K562 (cell line): Measurements from ENCODE around the gene SNX27. TPM values are rescaled to one million over a fixed set of nuclear protein-coding genes. Genes with fewer than 3 reads are reported as not detected.

Experiments
- ARID1B ChIP-seq: fragments of 450-650 bp; IDR thresholded peaks from 2 replicates; pipeline ENCODE4 v1.6.1; 2016; ENCODE audit warnings: antibody characterized with exemption, mild to moderate bottlenecking, inconsistent platforms
- CBX2 ChIP-seq: fragments of 200-600 bp; sonication (generic); IDR thresholded peaks from one replicate; pipeline ENCODE4 v1.6.1; 2012; ENCODE audit warnings: mild to moderate bottlenecking, low read length, inconsistent platforms; ENCODE audit not compliant: insufficient read depth, poor library complexity, severe bottlenecking
- CHCHD3 ChIP-seq: fragments of 250-450 bp; sonication (Bioruptor Pico); IDR thresholded peaks from 2 replicates; pipeline ENCODE4 v2.1.2; 2022; ENCODE audit warnings: mild to moderate bottlenecking
- FOXP1 ChIP-seq: sonication (generic); formaldehyde crosslinking; IDR thresholded peaks from 2 replicates; pipeline ENCODE4 v1.8.0; 2022; ENCODE audit warnings: mild to moderate bottlenecking, missing genetic modification reagents
- GTF2F1 ChIP-seq: IDR thresholded peaks from 2 replicates; pipeline ENCODE4 v1.6.1; 2011; ENCODE audit warnings: low read depth, low read length, improper control_type of control experiment
- HDAC6 ChIP-seq: IDR thresholded peaks from 2 replicates; pipeline ENCODE4 v1.6.1; 2012; ENCODE audit warnings: low read depth, mild to moderate bottlenecking, control low read depth, inconsistent platforms, low read length, moderate library complexity
- KAT2B ChIP-seq: IDR thresholded peaks from one replicate; pipeline ENCODE4 v1.6.1; 2012; ENCODE audit warnings: low read depth, mild to moderate bottlenecking, control low read depth, inconsistent platforms, low read length, moderate library complexity
- KDM4B ChIP-seq, 2 experiments: fragments of 450-650 bp in 1 of 2; sonication (generic) in 1 of 2; IDR thresholded peaks; 2 replicates each; pipeline ENCODE4 v1.6.1; 2016 to 2017; ENCODE audit warnings: borderline replicate concordance in 2 of 2, antibody characterized with exemption in 1 of 2, low read depth in 1 of 2, mild to moderate bottlenecking in 1 of 2
- KHSRP ChIP-seq: fragments of 450-650 bp; IDR thresholded peaks from 2 replicates; pipeline ENCODE4 v1.6.1; 2017
- MTA3 ChIP-seq: fragments of 450-650 bp; formaldehyde crosslinking; IDR thresholded peaks from 2 replicates; pipeline ENCODE4 v1.6.1; 2017; ENCODE audit warnings: mild to moderate bottlenecking, borderline replicate concordance
- MYC ChIP-seq, 2 experiments: fragments of 250-450 bp in 1 of 2; sonication (Bioruptor Pico) in 1 of 2; IDR thresholded peaks; 2 replicates each; pipeline versions ENCODE4 v1.5.1 to v1.6.1; 2012 to 2021; ENCODE audit warnings: low read depth in 2 of 2, borderline replicate concordance in 1 of 2, improper control_type of control experiment in 1 of 2, low read length in 1 of 2, mild to moderate bottlenecking in 1 of 2, moderate library complexity in 1 of 2
- NEUROD1 ChIP-seq: fragments of 150-350 bp; IDR thresholded peaks from 2 replicates; pipeline ENCODE4 v1.6.1; 2014; ENCODE audit warnings: borderline replicate concordance, low read length, low read depth; ENCODE audit not compliant: partially characterized antibody
- NFE2 ChIP-seq: IDR thresholded peaks from 2 replicates; pipeline ENCODE4 v1.6.1; 2014; ENCODE audit warnings: antibody characterized with exemption, low read depth
- POLR2H ChIP-seq: IDR thresholded peaks from 2 replicates; pipeline ENCODE4 v1.6.1; 2016; ENCODE audit warnings: missing genetic modification characterization, low read depth, mild to moderate bottlenecking, control low read depth, missing compliant biosample characterization, moderate library complexity
- SAFB ChIP-seq: fragments of 200-400 bp; formaldehyde crosslinking; IDR thresholded peaks from 2 replicates; pipeline ENCODE4 v1.6.1; 2017; ENCODE audit warnings: low read depth, low read length, borderline replicate concordance
- SNRNP70 ChIP-seq: fragments of 200-400 bp; formaldehyde crosslinking; optimal IDR thresholded peaks from 2 replicates; pipeline ENCODE3; 2017; ENCODE audit warnings: low read depth, low read length
- SRSF7 ChIP-seq: fragments of 200-400 bp; formaldehyde crosslinking; optimal IDR thresholded peaks from 2 replicates; pipeline ENCODE3; 2017; ENCODE audit warnings: mild to moderate bottlenecking, low read depth, low read length
- STAG1 ChIP-seq: sonication (generic); formaldehyde crosslinking; IDR thresholded peaks from 2 replicates; pipeline ENCODE4 v1.5.0; 2020; ENCODE audit warnings: missing genetic modification reagents, borderline replicate concordance
- TAL1 ChIP-seq: fragments of 450-650 bp; IDR thresholded peaks from 2 replicates; pipeline ENCODE4 v1.6.1; 2016; ENCODE audit warnings: mild to moderate bottlenecking
- TCFL5 ChIP-seq: fragments of 250-450 bp; sonication (Bioruptor Pico); conservative IDR thresholded peaks from 2 replicates; pipeline ENCODE4 v1.6.1; 2021; ENCODE audit warnings: mild to moderate bottlenecking, moderate library complexity, matching md5 sums
- YY1 ChIP-seq, 3 experiments: IDR thresholded peaks; 2 replicates each; pipeline ENCODE4 v1.6.1; 2011; ENCODE audit warnings: low read length in 2 of 3, mild to moderate bottlenecking in 2 of 3, moderate library complexity in 2 of 3, borderline replicate concordance in 1 of 3, control low read depth in 1 of 3, low read depth in 1 of 3; ENCODE audit not compliant: insufficient read depth in 3 of 3, insufficient replicate concordance in 2 of 3, control insufficient read depth in 1 of 3, insufficient read length in 1 of 3; ENCODE audit errors: extremely low read depth in 1 of 3
- ZBED1 ChIP-seq: IDR thresholded peaks from 2 replicates; pipeline ENCODE4 v1.6.1; 2014
- ZBTB17 ChIP-seq: fragments of 450-650 bp; formaldehyde crosslinking; IDR thresholded peaks from 2 replicates; pipeline ENCODE4 v1.4.0; 2020; ENCODE audit warnings: mild to moderate bottlenecking
- ZNF212 ChIP-seq: fragments of 450-650 bp; formaldehyde crosslinking; IDR thresholded peaks from 2 replicates; pipeline ENCODE4 v1.4.0; 2020; ENCODE audit warnings: mild to moderate bottlenecking
- ZNF408 ChIP-seq: fragments of 250-450 bp; sonication (Bioruptor Pico); IDR thresholded peaks from 2 replicates; pipeline ENCODE4 v1.4.0; 2020; ENCODE audit warnings: low read depth, mild to moderate bottlenecking, moderate library complexity
- ZNF444 ChIP-seq: fragments of 250-450 bp; sonication (Bioruptor Pico); IDR thresholded peaks from 2 replicates; pipeline ENCODE4 v1.4.0; 2020; ENCODE audit warnings: mild to moderate bottlenecking, moderate library complexity
- ZNF561 ChIP-seq: fragments of 450-650 bp; formaldehyde crosslinking; conservative IDR thresholded peaks from 2 replicates; pipeline ENCODE4 v1.4.0; 2020; ENCODE audit warnings: mild to moderate bottlenecking, moderate library complexity
- polyA plus RNA-seq, 8 experiments: library from polyadenylated mRNA; depleted of rRNA in 4 of 8; stranded (reverse) in 5 of 8; unstranded in 3 of 8; fragments of >200 nt; fragmentation: Nextera tagmentation in 2 of 8; fragmentation: Illumina TruSeq in 1 of 8; extraction: Ambion mirVana in 2 of 8; extraction: Trizol in 1 of 8; gene quantifications; 2 replicates each; pipeline versions ENCODE4 v1.2.1 to v1.2.3, GENCODE V29; 2011 to 2014; ENCODE audit warnings: inconsistent platforms in 1 of 8, missing spikeins in 1 of 8
- total RNA-seq, 7 experiments: library from RNA; depleted of rRNA in 6 of 7; stranded (reverse); fragments of >200 nt in 6 of 7; fragmentation: Illumina TruSeq in 2 of 7; extraction: Trizol in 2 of 7; gene quantifications; 2 replicates each; pipeline versions ENCODE4 v1.2.1 to v1.2.3, GENCODE V29; 2011 to 2021; ENCODE audit warnings: low replicate concordance in 1 of 7
- TF ChIP-seq, protein P1 (sequence below), 2 experiments: fragments of 450-650 bp in 1 of 2; sonication (generic) in 1 of 2; formaldehyde crosslinking; conservative IDR thresholded peaks; 2 replicates each; pipeline versions ENCODE4 v1.4.0 to v1.8.1; 2020 to 2022; ENCODE audit warnings: mild to moderate bottlenecking in 1 of 2, missing genetic modification reagents in 1 of 2

SNX27 gene
- total and polyA plus RNA-seq, 9 of the 15 experiments (the other 6 are each of a cell fraction or from before 2014, with no cell fraction given), result 4.5 to 18.7 (median 10.1) TPM

DNA sequence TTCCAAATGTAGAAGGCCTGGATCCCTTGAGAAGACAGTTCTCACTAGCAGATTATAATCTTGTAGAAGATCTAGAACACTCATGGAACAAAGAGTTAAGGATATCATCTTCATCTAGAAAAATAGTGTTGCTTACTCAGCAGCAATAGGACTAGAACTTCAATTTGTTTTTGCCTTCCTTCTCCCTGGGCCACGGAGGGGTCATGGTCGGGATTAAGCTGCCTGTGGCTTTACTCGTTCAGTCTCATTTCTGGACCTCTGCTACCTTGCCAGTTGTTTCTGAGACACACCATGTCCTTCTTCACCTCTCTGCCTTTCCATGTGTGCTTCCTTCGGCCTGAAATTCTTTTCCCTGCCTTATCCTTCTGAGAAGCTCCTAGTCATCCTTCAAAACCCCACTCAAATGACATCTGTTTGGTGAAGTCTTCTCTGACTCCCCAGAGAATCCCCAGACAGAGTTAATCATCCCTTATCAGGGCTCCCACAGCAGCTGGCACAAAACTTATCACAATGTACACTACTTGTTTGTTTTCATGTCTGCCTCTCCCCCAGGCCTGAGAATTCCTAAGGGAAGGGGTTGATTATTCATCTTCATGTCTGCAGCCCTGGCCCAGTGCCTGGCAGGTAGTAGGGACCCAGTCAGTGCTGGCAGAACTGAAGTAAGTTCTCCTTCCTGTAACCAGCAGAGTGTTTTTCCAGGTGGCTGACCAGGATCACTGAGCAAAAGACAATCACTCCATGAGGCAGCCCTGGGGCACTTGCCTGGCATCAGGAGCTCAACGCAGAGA lies 15.5 kb upstream of the SNX27 start (continued):
- TF ChIP-seq ARID1B, result peak; percentile 99
- TF ChIP-seq STAG1 (CRISPR knock-in tag), result no peak
- peak; percentile 64; the same call in 1 of the 2 replicates for TF ChIP-seq KHSRP
- TF ChIP-seq SNRNP70, result no peak
- TF ChIP-seq ZNF408, result no peak
- TF ChIP-seq YY1 (IDR thresholded peaks at IDR 0.05; ENCODE audit: borderline replicate concordance in 1 of 3, control insufficient read depth in 1 of 3, extremely low read depth in 1 of 3, insufficient read depth in 3 of 3, insufficient read length in 1 of 3, insufficient replicate concordance in 2 of 3, low read depth in 1 of 3, low read length in 2 of 3), result no peak
- TF ChIP-seq, protein P1, sequence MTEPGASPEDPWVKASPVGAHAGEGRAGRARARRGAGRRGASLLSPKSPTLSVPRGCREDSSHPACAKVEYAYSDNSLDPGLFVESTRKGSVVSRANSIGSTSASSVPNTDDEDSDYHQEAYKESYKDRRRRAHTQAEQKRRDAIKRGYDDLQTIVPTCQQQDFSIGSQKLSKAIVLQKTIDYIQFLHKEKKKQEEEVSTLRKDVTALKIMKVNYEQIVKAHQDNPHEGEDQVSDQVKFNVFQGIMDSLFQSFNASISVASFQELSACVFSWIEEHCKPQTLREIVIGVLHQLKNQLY (CRISPR knock-in tag; conservative IDR thresholded peaks at IDR 0.05), result no peak
- TF ChIP-seq ZBED1, result no peak
- TF ChIP-seq HDAC6, result no peak
- peak; percentile 87 for TF ChIP-seq NEUROD1
- peak; percentile 57; the same call in 1 of the 2 replicates for TF ChIP-seq ZNF444 (CRISPR knock-in tag)
- TF ChIP-seq NFE2, result peak; percentile 69
- TF ChIP-seq CBX2, result no peak
- TF ChIP-seq MTA3, result peak; percentile 94
- TF ChIP-seq KAT2B, result no peak
- TF ChIP-seq FOXP1 (CRISPR knock-in tag), result no peak
- TF ChIP-seq MYC (IDR thresholded peaks at IDR 0.05; ENCODE audit: low read depth, low read length), result peak; percentile 68; the same call in 1 of the 2 replicates
- TF ChIP-seq MYC (CRISPR knock-in tag; IDR thresholded peaks at IDR 0.05; ENCODE audit: borderline replicate concordance, low read depth), result no peak
- TF ChIP-seq CHCHD3, result no peak
- TF ChIP-seq SRSF7, result no peak
- TF ChIP-seq ZNF561 (CRISPR knock-in tag), result no peak
- peak; percentile 98 for TF ChIP-seq TAL1
- no peak for TF ChIP-seq GTF2F1
- TF ChIP-seq SAFB, result no peak
- no peak for TF ChIP-seq POLR2H (tag)
- TF ChIP-seq ZNF212, result no peak
- TF ChIP-seq ZBTB17, result 0 out of 2 replicates have a peak, but pooled peaks have one; percentile 57
- no peak for TF ChIP-seq TCFL5 (CRISPR knock-in tag)
- no peak for TF ChIP-seq KDM4B (IDR thresholded peaks at IDR 0.05; ENCODE audit: borderline replicate concordance in 2 of 2, low read depth in 1 of 2)
